Heart right ventricle (tissue), 16 donors: ENCODE measurements around the gene HOXA13. TPM values are rescaled to one million over a fixed set of nuclear protein-coding genes. Genes with fewer than 3 reads are reported as not detected.
A peak's percentile ranks its signal among the peaks of the same experiment; 100 is the strongest.

Source experiments
- ATAC-seq, 8 donors: fragments of 200-7000 bp; cut with Tn5 transposase; one replicate each; pipeline ENCODE4 v1.9.1; 2020; ENCODE audit warnings: mild to moderate bottlenecking in 8 of 8, moderate library complexity in 8 of 8, moderate number of reproducible peaks in 1 of 8
- DNase-seq, 2 donors: peaks; one replicate each; pipeline ENCODE4 v3.0.0-alpha.2; 2020
- H3K27ac ChIP-seq, 10 donors: fragments of 200-600 bp; sonication (generic) in 2 of 10; one replicate each; pipeline versions ENCODE4 v1.5.0 to v1.8.0; 2020 to 2022; ENCODE audit warnings: mild to moderate bottlenecking in 3 of 10
- H3K27me3 ChIP-seq, 7 donors: fragments of 200-600 bp; one replicate each; pipeline ENCODE4 v1.8.0; 2021 to 2022; ENCODE audit warnings: mild to moderate bottlenecking in 2 of 7
- H3K36me3 ChIP-seq, 9 donors: fragments of 200-600 bp; sonication (generic) in 1 of 9; one replicate each; pipeline versions ENCODE4 v1.5.0 to v1.8.0; 2020 to 2022; ENCODE audit warnings: mild to moderate bottlenecking in 2 of 9
- H3K4me1 ChIP-seq, 9 donors: fragments of 200-600 bp; sonication (generic) in 1 of 9; one replicate each; pipeline versions ENCODE4 v1.5.0 to v1.8.0; 2020 to 2022; ENCODE audit warnings: mild to moderate bottlenecking in 4 of 9
- H3K4me3 ChIP-seq, 10 donors: fragments of 200-600 bp; sonication (generic) in 2 of 10; one replicate each; pipeline versions ENCODE4 v1.5.0 to v1.8.0; 2020 to 2022; ENCODE audit warnings: mild to moderate bottlenecking in 7 of 10, moderate library complexity in 2 of 10
- H3K9me3 ChIP-seq, 11 donors: fragments of 200-600 bp in 10 of 11; sonication (generic) in 2 of 11; one replicate each; pipeline versions ENCODE4 v1.5.0 to v1.8.0; 2013 to 2022; ENCODE audit warnings: mild to moderate bottlenecking in 2 of 11, control low read depth in 1 of 11, moderate library complexity in 1 of 11
- WGBS, 2 donors: extraction: QIAGEN DNeasy Blood & Tissue Kit; methylation state at CpG; one replicate each; pipeline ENCODE4 v1.1.7; 2013; ENCODE audit warnings: inconsistent platforms in 1 of 2; 5-methylcytosine and 5-hydroxymethylcytosine counted together
- intact Hi-C, 10 donors: fragments of 100-400 bp; cut with DNase I; formaldehyde crosslinking; loops; one replicate each; pipeline versions ENCODE4 v1.11.1 to v1.14.2; 2022
- polyA plus RNA-seq, 2 donors: library from polyadenylated mRNA; stranded (reverse); fragments of 200-250 nt; gene quantifications; one replicate each; pipeline ENCODE4 v1.2.3, GENCODE V29; 2013
- total RNA-seq, 10 donors: library from RNA; stranded (reverse); fragmentation: NEBNext Ultra II Directional in 3 of 10; extraction: Animal tissue kit (Norgen Biotek cat#: 25700) in 3 of 10; gene quantifications; one replicate each; pipeline versions ENCODE4 v1.2.1 to v1.2.4, GENCODE V29; 2021 to 2023
- TF ChIP-seq, protein P1 (sequence below), 9 donors: fragments of 200-600 bp; sonication (generic) in 2 of 9; IDR thresholded peaks; one replicate each; pipeline versions ENCODE4 v1.5.0 to v1.8.0; 2021 to 2022; ENCODE audit warnings: antibody characterized with exemption in 9 of 9, mild to moderate bottlenecking in 5 of 9, moderate library complexity in 1 of 9
- donor health status: Arrhythmogenic right ventricular cardiomyopathy.
- donor health status: ischemic (EF 13 %, LVEDD 7.1; RV severe dilation, severe dysfunction).
- donor health status: healthy with polysubstance abuse.
- donor health status: DM: no; HTN: yes; CAD: no.
- donor health status: DM: no; HTN: no; CAD: no.
- donor health status: ischemic (EF 25% LVEDD 6.9; RV normal size, moderate dysfunction).
- donor health status: ischemic (EF 25% LVEDD 5.7; RV mildly dilated, moderate dysfunction).
- donor health status: healthy.
- donor health status: DM: yes; HTN: yes; CAD: no.
- donor health status: Ischemic cardiomyopathy.
- donor health status: ischemic (EF 35%, LVEDD 5.7; RV mildly dilated, moderate dysfunction).
- donor health status: nonischemic (EF 11% LVEDD 7.7; RV severe dilation, severe dysfunction).
- donor health status: DM: yes; HTN: yes; CAD: no.
- donor health status: PGD.
- donor health status: ischemic (EF 29% LVEDD 5.4; RV normal size, mild dysfunction).
- donor health status: nonischemic (EF 23%, LVEDD 6.1; RV moderate dilation, normal function).

The HOXA13 gene
- total and polyA plus RNA-seq, 12 donors, result not detected

DNA sequence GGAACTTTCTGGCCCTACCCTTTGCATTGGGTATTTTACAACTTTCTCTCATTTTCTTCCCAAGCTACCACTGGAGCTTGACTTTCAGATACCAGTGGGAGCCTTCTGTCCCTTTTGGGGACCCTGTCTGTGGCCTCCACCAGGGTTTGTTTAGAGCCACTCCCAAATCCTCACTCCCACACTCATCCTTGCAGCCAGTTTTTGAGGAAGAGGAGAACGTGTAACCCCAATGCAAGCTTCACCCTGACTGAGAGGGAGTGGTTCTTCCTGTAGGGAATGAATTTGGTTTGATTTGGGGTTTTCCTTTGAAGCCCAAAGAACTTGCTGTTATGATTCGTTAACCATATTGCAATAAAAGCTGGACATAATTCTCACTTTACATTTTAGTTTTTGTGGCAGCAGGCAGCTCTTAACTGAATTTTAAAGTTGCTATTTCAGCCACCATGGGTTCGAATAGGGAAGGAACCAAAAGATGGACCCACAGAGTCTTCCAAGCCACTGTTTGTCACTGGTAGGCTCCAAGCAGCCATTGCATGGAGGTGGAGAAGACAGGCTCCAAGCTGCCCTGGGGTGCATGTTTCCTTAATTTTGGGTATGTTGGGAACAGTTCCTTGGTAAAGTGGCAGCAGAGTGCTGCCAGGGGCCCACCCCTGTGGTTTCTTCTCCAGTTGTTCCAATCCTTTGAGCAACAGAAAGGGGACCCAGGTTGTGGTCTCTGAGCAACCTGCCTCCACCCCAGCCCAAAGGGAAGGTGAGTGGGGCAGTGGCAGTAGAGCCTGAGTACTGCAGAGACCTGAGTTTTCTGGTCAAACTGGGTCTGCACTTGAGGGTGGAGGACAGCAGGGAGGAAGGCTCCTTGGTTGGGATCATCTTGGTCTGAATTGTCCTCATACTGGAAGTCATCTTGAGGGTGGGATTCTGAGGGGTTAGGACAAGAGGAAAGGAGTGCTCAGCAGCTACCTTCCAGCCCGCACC is 47.8 kb upstream of the HOXA13 start:
- no peak for DNase-seq
- Histone ChIP-seq H3K36me3 (no peaks in the 10 kb centered on the region), H3K9me3 (no peaks in the 10 kb centered on the region), H3K27ac (no peak overlapping the region), H3K4me3 (no peak overlapping the region), H3K27me3 (peaks cover 58 to 100% (median 99%) of the 10 kb centered on the region in 7 donors), H3K4me1 (peaks cover 3 to 46% (median 40%) of the 10 kb centered on the region in 9 donors)
- ATAC-seq, result no peak
- WGBS, 2 donors, result 38 to 40% methylated on average over 4 of the region's 4 CpGs
- intact Hi-C loops, result no loop called here
- TF ChIP-seq, protein P1, sequence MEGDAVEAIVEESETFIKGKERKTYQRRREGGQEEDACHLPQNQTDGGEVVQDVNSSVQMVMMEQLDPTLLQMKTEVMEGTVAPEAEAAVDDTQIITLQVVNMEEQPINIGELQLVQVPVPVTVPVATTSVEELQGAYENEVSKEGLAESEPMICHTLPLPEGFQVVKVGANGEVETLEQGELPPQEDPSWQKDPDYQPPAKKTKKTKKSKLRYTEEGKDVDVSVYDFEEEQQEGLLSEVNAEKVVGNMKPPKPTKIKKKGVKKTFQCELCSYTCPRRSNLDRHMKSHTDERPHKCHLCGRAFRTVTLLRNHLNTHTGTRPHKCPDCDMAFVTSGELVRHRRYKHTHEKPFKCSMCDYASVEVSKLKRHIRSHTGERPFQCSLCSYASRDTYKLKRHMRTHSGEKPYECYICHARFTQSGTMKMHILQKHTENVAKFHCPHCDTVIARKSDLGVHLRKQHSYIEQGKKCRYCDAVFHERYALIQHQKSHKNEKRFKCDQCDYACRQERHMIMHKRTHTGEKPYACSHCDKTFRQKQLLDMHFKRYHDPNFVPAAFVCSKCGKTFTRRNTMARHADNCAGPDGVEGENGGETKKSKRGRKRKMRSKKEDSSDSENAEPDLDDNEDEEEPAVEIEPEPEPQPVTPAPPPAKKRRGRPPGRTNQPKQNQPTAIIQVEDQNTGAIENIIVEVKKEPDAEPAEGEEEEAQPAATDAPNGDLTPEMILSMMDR (IDR thresholded peaks at IDR 0.05), result no peak

DNA sequence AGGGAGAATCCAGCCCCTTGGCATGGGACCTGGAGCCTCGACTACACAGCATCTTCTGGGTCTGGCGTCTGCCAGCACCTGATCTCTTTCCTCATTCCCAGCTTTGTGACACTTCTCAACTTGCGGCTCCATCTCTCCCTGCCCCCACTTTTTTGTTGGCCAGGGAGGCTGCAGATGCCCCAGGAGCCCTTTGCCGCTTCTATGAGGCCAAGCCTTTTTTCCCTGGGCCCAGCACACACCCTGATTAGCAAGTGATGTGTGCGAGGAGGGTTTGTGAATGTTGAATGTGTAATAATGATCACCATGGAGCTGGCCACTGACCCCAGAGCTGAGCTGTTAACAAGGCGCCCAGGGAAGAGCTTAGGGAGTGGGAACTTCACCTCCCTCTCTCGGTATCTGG is 47.1 kb upstream of the HOXA13 start:
- WGBS, 2 donors, result 37 to 40% methylated on average over 7 of the region's 7 CpGs
- Histone ChIP-seq H3K27ac (no peak overlapping the region), H3K9me3 (no peaks in the 10 kb centered on the region), H3K27me3 (peaks cover 57 to 100% (median 100%) of the 10 kb centered on the region in 7 donors), H3K4me1 (peaks cover 3 to 51% (median 45%) of the 10 kb centered on the region in 9 donors), H3K36me3 (no peaks in the 10 kb centered on the region), H3K4me3 (no peak overlapping the region)
- DNase-seq (no peak), ATAC-seq (no peak)
- intact Hi-C loops, result no loop called here
- TF ChIP-seq, protein P1 (IDR thresholded peaks at IDR 0.05), result no peak

DNA sequence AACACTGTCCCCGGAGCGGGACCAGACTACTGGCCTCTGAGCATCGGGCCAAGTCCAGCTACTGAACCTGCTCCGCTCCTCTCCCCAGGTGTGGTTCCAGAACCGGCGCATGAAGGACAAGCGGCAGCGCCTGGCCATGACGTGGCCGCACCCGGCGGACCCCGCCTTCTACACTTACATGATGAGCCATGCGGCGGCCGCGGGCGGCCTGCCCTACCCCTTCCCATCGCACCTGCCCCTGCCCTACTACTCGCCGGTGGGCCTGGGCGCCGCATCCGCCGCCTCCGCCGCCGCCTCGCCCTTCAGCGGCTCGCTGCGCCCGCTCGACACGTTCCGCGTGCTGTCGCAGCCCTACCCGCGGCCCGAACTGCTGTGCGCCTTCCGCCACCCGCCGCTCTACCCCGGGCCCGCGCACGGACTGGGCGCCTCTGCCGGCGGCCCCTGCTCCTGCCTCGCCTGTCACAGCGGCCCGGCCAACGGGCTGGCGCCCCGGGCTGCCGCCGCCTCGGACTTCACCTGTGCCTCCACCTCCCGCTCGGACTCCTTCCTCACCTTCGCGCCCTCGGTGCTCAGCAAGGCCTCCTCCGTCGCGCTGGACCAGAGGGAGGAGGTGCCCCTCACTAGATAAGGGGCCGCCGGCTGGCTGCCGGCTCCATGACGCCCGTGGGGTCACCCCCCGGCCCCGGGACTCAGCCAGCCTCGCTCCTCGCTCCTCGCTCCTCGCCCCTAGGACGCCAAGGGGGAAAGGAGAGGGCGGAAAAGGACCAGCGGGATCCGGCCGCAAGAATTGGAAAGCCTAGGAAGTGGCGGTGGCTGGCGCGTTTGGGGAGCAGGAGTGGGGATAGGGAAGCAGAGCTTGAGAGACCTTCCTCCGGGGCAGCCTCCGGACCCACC is 46.2 kb upstream of the HOXA13 start:
- no peaks in the 10 kb centered on the region for H3K9me3 ChIP-seq
- H3K36me3 ChIP-seq, result no peaks in the 10 kb centered on the region
- ATAC-seq, result peak in 3 of 8 donors; percentile 24 to 42 (median 39)
- H3K27ac ChIP-seq, result no peak overlapping the region
- WGBS, 2 donors, result 3 to 5% methylated on average over 89 to 90 of the region's 90 CpGs
- peaks cover 55 to 100% (median 100%) of the 10 kb centered on the region in 7 donors for H3K27me3 ChIP-seq
- H3K4me3 ChIP-seq, result peak overlapping the region in 6 of 10 donors; percentile 2 to 37 (median 22)
- intact Hi-C loops, result no loop called here
- H3K4me1 ChIP-seq, result peaks cover 0 to 42% (median 35%) of the 10 kb centered on the region in 9 donors
- no peak for DNase-seq
- TF ChIP-seq, protein P1 (IDR thresholded peaks at IDR 0.05), result no peak
